Islet precursor cell (in vitro differentiated cells): ENCODE results near the gene ARF3.
A peak's percentile ranks its signal among the peaks of the same experiment; 100 is the strongest.

ENCODE experiments used
- DNase-seq: peaks from one replicate; pipeline ENCODE4 v3.0.0-alpha.2; 2018

The ARF3 gene

GRCh38 chr12:48980953-48981756 lies 23.9 kb upstream of the ARF3 start:
- peak; percentile 82 for DNase-seq

- DNase-seq = peak; percentile 89
Measured at GRCh38 chr12:48980389-48980952, 23.2 kb upstream of the ARF3 start.

GRCh38 chr12:48979602-48980388 lies 22.5 kb upstream of the ARF3 start:
- DNase-seq = peak; percentile 59

GRCh38 chr12:48978741-48979601 lies 21.7 kb upstream of the ARF3 start:
- peak; percentile 50 for DNase-seq

- no peak for DNase-seq
Measured at GRCh38 chr12:48978291-48978740, 21.0 kb upstream of the ARF3 start, which contains the start of gene WNT1. WNT1 (plus strand) TSS chr12:48978322; CDS start chr12:48978651, 329 bp downstream.

GRCh38 chr12:48977290-48978281 lies 20.3 kb upstream of the ARF3 start:
- DNase-seq = peak; percentile 82

- peak; percentile 93 for DNase-seq
Measured at GRCh38 chr12:48973941-48974673, 16.8 kb upstream of the ARF3 start.

- peak; percentile 71 for DNase-seq
Measured at GRCh38 chr12:48973531-48973930, 16.2 kb upstream of the ARF3 start.

GRCh38 chr12:48972952-48973483 lies 15.7 kb upstream of the ARF3 start:
- DNase-seq = no peak

- DNase-seq = peak; percentile 73
Measured at GRCh38 chr12:48972213-48972951, 15.1 kb upstream of the ARF3 start.

GRCh38 chr12:48970702-48971334 lies 13.5 kb upstream of the ARF3 start:
- DNase-seq = no peak

GRCh38 chr12:48969833-48970701 lies 12.8 kb upstream of the ARF3 start:
- peak; percentile 82 for DNase-seq

- no peak for DNase-seq
Measured at GRCh38 chr12:48969160-48969771, 12.0 kb upstream of the ARF3 start.

- DNase-seq = no peak
Measured at GRCh38 chr12:48968467-48968866, 11.2 kb upstream of the ARF3 start.

- no peak for DNase-seq
Measured at GRCh38 chr12:48967991-48968390, 10.7 kb upstream of the ARF3 start.

GRCh38 chr12:48966177-48966895 lies 9.0 kb upstream of the ARF3 start:
- no peak for DNase-seq
